HG02852 (cell line): ENCODE measurements around the gene RIBC1.
"Not testable (repeated sequence)": the region's sequence is repeated elsewhere in the genome, so short reads cannot be mapped to it uniquely, and the experiment has no call there.

ENCODE experiments used
- ATAC-seq: cut with Tn5 transposase; IDR thresholded peaks from one replicate; pipeline ENCODE4 v1.9.1; 2021; ENCODE audit warnings: mild to moderate bottlenecking, moderate library complexity; ENCODE audit not compliant: unreplicated experiment

Gene RIBC1

DNA sequence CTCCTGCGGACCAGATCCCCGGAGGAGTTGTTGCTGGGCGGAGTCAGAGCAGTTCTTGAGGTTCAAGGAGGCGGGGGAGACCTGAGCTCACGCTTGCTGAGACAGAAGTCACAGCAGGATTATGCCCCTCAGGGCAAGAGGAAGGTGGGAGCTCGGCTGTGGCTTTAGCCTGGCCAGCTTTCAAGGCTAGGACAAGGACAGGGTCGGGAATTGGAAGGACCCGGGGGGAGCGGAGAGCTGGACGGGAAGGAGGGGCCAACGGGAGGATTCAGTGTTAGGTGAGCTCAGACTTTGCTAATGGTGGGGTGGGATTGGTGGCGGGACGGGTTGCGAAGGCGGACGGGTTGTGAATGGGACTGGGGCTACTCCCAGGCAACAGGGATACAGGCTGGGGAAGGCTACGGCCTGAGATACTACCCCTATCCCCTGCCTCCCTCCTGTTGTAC lies at the start of gene RIBC1:
TSS of gene RIBC1 (plus strand) at position 13 of the 446 bp plus-strand sequence. CDS start 3,404 bp downstream, outside the sequence.
- no peak for ATAC-seq

DNA sequence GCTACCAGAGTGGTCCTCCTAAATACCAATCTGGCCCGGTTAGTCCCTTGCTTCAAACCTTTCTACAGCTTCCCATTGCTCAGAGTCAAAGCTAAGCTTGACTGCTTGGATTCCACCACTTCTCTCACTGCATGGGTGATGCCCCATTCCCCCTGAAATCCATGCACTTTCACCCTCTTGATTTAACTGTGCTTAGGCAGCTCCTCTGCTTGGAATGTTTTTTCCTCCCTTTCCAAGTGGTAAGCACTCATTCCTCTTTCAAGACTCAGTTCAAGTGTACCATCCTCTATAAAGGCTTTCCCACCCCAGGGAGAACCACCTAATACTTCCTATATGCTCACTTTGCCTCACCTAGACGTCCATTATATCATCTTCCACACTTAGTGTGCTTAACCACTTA lies 49.4 kb upstream of the RIBC1 start:
- ATAC-seq = no peak

GRCh38 chrX:53374222-53374820 lies 48.4 kb upstream of the RIBC1 start:
- ATAC-seq = no peak

DNA sequence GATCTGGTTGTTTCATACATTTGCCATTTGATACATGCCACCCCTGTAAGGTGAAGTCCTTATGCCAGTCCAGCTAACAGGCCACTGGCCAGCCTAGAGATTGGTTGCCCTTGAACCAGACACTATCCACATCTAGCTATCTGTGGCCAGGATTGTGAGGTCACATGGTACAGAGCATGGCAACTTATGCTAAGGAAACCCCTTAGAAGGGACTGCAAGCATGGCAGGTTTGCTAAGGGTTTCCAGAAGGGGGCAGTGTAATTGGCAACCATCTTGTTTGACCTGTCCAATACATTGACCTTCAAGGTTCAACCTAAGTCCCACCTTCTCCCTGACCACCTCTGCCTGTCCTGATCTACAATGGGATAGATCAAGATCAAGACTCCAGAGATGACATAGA lies 47.8 kb upstream of the RIBC1 start:
- no peak for ATAC-seq

GRCh38 chrX:53376888-53377287 lies 45.8 kb upstream of the RIBC1 start:
- no peak for ATAC-seq

DNA sequence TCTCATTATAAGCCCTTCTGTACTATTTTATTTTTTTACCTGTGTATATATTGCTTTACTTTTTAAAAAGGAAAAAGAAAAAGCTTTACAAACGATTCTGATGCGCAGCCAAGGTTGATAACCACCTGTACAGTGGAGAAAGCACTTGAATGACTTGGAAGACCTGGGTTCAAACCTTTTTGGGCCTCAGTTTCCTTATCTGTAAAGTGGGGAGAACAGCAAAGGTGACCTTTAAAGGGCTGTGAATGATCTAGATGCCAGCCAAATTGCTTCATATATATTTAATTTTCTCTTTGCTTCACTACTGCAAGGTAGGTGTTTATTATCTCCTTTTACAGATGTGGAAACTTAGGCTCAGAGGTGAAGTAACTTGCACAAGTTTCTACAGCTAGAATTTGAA lies 45.2 kb upstream of the RIBC1 start:
- ATAC-seq = no peak

DNA sequence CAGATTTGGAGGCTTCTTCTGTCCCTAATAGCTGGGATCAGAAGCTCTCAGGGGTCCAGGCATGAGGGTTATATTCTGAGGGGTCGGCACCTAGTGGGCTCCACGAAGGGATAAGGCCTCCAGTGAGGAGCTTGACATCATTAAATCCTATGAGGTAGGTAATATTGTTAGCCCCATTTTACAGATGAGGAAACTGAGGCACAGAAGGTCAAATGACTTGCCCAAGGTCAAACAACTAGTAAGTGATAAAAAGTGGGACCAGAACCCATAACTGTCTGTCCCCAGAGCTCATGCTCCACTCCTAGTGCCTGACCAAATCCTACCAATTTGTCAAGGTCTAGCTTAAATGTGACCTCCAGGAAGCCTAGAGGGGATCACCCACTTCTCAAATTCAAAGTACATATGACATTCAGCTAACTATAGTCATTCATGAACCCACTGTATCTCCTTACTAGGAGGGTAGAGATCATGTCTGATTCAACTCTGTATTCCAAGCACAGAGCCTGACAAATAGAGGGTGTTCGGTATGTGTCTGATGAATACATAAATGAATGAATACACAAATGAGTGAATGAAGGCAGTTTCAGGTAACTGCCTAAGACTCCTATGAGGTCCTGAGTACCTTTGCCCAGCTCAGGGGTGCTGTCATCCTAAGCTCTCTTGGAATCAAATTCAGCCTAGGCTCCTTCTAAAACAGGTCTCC lies 43.5 kb upstream of the RIBC1 start:
- no peak for ATAC-seq

DNA sequence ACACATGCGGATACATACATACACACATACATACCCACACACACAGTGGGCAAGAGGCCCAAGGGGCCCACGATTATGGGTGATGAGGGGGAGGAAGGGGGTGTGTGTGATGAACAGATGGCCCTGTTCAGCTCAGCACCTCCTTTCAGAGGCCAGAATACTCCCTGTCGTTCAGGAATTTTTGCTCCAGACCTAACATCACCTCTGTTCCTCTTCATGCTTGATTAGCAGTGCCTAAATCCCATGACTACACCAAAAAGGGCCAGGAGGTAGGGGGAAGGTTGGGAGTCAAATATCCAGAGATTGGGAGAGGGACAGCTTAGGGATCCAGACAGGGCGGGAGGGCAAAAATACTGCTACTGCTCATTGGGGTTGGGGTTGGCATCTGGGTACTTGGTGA lies 42.9 kb upstream of the RIBC1 start:
- ATAC-seq = no peak

DNA sequence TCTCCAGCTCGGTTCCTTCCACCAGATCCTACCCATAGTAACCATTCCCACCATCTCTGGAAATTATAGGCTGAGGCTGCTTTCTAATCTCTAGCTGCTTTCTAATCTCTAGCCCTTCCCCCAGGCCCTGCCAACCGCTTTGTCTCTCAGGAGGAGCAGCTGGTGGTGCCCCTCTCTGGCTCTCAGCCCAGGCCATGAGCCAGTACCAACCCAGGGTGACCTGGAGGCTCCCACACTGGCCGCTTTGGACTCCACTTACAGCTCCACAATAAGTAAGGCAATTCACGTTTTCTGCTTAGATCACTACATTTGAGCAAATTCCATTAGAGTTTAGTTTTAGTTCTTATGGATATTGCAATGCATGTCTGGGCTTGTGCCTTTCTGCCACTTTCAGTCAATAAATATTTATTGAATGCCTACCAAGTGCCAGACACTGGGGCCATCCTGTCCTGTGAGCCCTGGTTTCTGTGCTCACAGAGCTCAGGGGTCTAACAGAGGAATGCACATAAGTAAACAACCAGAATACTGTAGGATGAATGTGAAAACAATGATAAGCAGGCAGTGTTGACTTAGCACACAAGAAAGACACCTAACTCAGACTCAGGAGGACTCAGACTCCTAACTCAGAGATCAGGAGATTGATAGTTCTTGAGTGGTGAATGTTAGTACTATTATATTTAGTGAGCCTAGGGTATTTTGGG lies 39.1 kb upstream of the RIBC1 start:
- ATAC-seq = no peak

DNA sequence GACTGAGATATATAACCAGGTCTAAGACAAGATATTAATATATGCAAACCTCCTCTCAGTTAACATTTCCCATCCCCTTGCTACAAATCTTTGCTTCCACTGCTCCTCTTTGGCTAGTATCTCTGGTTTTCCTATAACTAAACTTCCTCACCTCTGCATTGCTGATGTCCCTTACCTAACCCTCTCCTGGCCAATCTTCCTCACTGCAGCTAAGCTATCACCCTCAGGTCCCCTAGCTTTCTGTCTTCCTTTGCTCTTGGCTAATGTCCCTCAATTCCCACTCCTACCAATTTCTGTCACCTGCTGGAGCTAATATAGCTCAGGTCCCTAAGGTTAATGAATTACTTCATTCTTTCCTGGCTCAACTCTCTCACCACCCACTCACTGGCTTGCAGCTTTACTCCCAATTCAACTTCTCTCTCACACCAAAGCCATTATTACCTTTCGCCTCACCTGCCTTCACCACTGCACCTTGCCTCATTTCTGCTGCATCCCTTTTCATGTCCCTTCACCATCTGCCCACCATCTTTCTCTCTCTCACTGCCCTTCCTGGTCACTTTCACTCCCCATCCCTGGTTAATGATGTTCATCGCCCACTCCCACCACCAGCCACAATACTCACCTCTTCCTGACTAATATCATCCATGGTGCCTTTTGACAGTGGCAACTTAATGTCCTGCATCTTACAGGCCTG lies 26.9 kb upstream of the RIBC1 start:
- no peak for ATAC-seq

DNA sequence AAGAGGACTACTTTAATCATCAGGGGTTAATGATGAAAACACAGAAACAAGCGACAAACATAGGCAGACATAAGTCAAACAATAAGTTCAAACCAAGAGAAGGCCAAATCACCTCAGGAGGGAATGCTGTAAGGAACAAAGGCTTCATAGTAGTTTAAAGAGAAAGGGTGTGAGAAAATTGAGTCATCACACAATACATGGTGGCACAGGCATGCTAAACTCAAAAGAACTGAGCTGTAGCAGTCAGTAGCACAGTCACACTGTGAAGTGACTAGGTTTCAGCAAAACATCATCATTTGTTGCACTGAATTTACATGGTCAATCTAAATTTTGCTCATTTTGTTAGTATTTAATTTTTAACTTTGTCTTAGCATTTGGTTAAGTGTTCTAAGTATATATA lies 24.5 kb upstream of the RIBC1 start:
- no peak for ATAC-seq

- no peak for ATAC-seq
These were observed 19.1 kb upstream of the RIBC1 start for GRCh38 chrX:53403535-53403934.

GRCh38 chrX:53412446-53412845 lies 10.2 kb upstream of the RIBC1 start:
- no peak for ATAC-seq

GRCh38 chrX:53420351-53420750 lies 2.3 kb upstream of the RIBC1 start:
- not testable (repeated sequence) for ATAC-seq

- ATAC-seq = no peak
These were observed 1.5 kb upstream of the RIBC1 start for GRCh38 chrX:53421125-53421524.

DNA sequence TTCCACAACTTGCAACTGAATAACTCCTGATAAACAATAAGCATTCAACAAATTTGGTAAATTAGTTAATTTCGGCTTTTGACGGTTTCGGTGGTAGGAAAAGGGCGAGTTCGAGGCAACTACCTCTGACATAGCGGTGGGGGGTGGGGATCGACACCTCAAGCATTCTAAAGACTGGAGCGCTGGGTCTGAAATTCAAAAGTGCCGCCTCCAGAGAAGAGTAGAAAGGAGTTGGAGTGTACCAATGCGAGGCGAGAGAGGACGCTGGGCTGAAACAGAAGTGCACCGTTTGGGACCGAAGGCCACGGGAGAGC lies 944 bp upstream of the RIBC1 start:
- ATAC-seq = peak; percentile 19

GRCh38 chrX:53422086-53422860 lies 400 bp upstream of the RIBC1 start, which contains the start of gene SMC1A:
TSS of gene SMC1A (minus strand) at chrX:53422654. CDS start at chrX:53422600, 54 bp downstream.
- peak; percentile 95 for ATAC-seq

GRCh38 chrX:53429755-53430154 lies 7.1 kb downstream of the RIBC1 start:
- ATAC-seq = no peak

GRCh38 chrX:53430231-53430630 lies 7.6 kb downstream of the RIBC1 start:
- no peak for ATAC-seq
